ENCODE measurements around the gene MAD1L1.

The MAD1L1 gene

DNA sequence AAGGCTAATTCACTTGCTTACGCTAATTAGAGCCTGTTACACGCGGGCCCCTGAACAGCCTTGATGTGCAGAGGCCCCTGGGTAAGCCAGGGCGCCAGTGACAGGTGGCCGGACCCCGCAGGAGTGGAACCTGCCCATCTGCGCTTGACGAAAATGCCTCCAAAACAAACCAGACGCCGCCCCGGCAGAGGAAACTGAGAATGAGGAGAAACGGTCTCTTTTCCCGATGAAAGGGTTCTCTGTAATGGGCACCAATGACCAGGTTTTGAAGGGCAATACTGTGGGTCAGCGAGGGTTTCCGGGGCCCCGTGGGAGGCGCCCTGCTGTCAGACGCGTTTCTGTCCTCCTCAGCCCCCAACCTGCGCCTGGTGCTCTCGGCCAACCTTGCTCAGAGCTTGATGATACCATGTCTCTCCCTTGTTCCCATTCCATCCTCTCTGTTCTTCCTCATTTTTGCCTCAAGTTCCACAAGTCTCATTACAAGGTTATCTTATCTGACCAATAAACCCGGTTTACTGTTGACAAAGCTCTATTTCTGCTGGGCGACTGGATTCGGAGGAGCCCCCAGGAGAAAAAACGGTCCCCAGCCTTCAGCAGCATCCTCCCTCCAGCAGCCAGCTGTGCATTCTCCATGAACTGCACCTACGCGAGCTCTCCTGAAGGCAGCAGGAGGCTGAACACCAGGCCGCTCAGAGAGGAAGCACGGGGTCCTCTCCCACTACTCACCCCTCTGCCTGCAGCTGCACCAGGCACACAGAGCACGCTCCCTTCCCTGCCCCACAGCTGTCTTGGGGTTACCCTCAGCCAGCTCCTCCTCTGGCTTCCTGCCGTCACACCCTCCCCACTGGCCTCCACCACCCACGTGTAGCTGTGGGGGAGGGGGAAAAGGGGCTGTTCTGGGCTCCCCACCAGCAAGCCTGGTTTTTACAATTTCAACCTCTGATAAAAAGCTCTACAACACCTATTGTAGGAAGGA is 202.0 kb downstream of the MAD1L1 start:
- no peak for DNase-seq (ENCODE audit: low spot score)

DNA sequence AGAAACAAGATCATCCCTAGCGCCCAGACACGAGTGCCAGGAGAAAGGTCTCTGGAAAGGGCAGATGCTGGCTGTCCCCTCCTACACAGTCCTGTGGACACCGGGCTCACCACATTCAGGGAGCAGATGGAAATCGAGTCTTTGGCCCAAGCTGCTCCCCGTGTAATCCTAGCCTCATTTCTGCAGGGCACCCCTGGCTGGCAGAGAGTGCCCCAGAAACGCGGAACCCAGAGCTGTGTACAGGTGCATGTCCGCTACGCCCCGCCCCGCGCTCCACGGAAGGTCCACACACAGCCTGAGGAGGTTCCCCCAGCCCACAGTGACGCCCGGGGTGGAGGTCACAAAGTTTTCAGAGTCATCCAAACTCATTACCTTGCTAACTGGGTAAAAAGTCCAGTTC is 202.8 kb downstream of the MAD1L1 start:
- no peak for DNase-seq (ENCODE audit: low spot score)

DNA sequence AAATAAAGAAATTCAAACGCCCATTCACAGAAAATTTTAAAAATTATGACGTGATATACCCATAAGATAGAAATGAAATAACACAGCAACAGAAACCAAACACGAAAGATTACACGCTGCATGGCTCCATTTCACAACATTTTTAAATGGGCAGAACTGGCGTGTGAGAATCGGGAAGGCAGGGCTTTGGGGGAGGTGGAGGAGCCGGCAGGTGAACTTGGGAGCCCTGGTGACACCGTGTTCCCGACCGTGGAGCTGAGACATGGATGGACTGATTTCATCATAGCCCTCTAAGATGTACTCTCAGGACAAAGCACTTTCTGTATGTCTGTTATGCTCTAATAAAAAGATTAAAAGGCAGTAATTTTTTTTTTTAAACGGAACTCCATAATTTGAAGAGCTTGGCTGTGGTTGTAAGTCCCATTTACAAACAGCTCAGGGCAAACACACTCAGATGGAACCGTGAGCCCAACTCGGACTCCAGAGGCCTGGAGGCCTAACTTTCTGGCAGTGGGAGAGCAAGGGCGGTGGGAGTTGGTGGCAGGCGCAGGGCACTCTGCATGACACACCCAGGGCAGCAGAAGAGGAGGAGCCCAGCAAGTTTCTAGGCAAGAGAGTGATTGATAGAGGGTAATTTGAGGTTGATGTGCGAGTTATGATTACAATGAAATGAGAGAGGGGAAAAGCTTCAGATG is 203.4 kb downstream of the MAD1L1 start:
- DNase-seq (ENCODE audit: low spot score): no peak

DNA sequence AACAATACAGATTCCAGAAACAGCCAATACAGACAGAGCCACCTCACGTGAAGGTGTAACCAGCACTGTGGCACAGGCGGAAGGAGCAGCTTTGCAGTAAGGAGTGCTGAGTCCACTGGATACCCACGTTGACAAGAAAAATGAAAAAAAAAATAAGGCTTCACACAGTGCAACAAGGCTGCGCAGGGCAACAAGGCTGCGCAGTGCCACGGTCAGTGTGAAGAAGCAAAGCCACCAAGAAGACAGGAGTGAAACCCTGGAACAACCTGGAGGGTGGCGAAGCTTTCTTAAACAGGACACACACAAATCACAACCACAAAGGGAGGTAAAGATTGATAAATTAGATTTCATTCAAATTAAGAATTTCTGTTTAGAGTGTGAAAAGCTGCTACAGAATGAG is 204.0 kb downstream of the MAD1L1 start:
- DNase-seq (ENCODE audit: low spot score): no peak

DNA sequence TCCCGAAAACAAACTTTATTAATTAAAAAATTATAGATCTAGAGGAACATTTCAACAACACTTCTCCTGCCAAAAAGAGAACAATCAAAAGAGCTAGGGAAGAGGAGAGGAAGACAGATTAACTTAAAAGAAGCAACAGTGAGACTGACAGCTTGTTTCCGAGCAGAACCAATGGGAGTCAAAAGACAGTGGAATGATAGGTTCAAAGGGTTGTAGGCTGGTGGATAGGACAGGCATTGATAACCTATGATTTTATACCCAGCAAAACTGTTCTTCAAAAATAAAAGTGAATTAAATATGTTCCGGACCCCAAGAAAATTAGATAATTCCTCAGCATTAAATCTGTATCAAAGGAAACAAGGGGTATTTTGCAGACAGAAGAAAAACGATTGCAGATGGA is 207.6 kb downstream of the MAD1L1 start:
- no peak for DNase-seq (ENCODE audit: low spot score)

DNA sequence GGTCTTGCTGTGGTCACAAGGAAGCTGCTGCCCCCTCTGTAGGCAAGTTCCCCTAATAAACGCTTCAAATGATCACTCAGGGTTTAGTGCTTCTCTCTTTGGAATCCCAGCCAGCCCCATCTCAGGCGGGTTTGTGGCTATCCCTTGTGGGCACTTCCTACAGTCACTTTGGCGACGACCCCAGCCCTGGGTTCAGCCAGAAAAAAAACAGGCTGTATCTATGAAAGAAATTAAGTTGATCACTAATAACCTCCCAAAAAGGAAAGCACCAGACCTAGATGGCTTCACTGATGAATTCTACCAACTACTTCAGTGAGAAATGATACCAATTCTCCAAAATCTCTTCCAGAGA is 208.2 kb downstream of the MAD1L1 start:
- no peak for DNase-seq (ENCODE audit: low spot score)

DNA sequence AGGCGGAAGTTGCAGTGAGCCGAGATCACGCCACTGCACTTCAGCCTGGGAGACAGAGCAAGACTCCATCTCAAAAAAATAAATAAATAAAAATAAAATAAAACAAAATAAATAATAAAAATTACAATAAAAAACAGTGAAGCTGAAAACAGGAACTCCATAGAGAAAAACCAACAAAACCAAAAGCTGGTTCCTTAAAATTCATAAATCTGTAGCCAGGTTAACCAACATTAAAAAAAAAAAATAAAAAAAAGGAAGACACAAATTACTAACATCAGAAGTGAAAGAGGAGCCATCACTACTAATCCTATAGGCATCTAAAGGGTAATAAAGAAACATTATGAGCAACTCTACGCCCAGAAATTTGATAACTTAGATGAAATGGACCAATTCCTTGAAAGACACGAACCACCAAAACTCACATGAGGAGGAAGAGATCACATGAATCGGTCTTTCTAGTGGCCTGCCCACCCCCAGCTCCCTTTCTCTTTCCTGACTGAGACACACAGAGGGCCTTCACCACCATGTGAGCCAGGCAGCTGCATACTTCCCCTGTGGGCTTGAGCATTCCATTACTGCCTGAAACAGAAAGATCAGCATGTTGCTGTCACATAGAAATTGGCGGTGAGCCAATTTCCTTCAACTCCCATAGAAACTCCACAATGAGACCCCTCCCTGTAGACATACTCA is 208.7 kb downstream of the MAD1L1 start:
- DNase-seq (ENCODE audit: low spot score): no peak

DNA sequence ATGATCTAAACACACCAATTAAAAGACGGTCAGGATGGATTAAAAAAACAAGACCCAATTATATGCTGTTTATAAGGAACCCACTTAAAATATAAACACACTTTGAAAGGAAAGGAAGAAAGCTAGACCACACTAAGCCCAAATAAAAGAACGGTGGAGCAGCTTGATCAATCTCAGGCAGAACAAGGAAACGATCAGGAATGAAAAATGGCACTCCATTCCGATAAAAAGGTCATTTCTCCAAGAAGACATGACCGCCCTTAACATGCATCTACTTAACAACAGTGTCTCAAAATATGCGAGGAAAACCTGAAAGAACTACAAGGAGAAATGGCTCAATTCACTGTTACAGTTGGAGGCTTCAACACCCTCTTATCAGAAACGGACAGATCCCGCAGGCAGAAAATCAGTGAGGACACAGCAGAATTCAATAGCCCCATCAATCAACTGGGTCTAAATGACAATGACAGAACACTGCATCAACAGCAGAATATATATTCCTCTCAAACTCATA is 210.0 kb downstream of the MAD1L1 start:
- no peak for DNase-seq (ENCODE audit: low spot score)

DNA sequence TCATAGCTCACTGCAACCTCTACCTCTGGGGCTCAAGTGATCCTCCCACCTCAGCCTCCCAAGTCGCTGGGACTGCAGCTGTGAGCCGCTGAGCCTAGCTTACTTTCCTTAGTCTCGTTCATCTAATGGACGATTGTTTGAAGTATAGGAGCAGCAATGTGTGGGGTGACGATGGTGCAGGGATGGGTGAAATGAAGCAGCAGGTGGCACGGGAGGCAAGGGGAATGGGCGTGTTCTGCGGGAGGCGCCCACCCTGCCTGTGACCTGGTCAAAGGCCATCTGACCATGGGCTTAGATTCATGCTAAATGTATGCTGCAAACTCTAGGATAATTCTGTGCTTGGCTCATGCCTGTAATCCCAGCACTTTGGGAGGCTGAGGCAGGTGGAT is 210.7 kb downstream of the MAD1L1 start:
- no peak for DNase-seq (ENCODE audit: low spot score)

DNA sequence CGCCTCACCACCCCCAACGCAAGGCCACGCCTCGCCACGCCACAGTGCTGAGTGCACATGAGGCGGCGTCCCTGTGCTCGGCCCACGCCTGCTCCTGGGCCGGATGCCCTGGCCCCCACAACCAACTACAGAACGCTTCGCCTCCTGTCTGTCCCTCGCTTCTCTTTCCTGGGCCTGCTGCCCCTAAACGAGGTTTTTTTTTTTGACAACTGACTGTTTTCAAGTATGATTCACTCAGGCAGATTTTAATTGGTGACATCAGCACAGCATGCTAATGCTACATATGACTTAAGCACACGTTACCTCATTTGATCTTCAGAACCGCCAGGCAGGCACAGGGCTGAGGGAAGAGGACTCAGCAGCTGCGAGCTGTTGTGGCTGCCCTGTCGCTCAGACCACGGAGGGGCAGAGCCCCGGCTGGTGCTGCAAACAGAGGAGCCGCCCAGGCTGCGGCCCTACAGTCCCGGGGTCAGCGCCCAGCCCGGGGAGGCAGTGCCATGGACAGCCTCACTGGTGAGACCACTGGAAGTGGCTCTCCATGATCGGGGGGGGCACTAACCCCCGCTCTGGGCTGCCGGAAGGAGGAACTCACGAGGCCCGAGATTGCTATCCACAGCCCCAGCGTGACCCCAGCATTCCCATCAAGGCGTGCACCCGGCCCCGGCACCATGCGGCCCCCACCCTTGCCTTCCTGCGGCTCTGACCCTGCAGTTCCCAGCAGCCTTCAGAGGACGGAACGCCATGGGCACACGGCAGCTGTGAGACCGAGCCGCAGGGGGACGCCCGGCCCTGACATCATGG is 212.8 kb downstream of the MAD1L1 start:
- DNase-seq (ENCODE audit: low spot score): peak; percentile 35

DNA sequence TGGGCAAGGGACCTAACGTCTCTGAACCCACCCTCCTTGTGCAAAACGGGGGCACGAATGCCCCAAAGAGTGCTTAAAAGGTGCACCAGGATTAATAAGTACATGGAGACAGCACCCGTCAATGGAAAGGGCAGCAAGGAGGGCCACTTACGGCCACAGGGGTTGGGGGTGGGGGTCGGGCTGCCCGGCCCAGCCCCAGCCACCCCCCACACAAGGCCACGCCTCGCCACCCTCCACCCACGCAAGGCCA is 213.4 kb downstream of the MAD1L1 start:
- no peak for DNase-seq (ENCODE audit: low spot score)

DNA sequence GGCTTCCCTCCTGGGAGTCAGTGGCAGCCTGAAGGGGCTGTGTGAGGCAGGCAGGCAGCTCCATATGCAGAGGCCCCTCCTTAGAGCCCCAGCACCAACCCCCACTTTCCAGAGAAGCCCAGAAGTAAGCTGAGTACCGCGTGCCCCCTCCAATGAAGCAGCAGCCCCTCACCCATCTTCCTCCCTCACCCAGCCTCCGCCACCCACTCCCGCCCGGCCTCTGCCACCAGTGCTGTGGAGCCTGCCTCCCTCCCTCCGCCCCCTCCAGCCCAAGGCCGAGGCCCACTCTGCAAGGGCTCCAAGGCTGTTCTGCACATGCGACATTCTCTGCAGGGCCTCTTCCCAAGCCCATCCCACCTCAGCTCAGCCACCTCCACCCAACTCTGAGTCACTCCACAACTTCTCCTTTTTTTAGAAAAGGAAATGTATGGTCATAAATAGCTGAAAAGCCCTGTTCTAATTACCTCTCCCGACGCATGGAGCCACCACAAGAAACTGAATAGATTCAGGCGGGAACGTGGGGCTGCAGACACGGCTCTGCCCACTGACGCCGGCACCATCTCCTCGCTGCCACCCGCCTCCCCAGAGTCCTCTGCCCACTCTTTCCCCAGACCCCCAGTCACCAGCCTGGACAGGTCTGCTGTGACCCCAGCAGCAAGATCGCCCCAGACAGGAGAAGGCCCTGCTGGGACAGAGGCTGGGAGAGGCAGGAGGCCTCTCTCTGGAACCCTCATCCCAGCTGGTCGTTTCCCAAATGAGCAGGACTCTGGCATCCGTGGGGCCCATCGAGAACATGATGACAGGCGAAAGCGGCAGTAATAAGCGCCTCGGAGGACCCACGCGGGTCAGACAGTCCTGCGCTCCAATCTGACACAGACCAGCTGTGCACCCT is 213.9 kb downstream of the MAD1L1 start:
- no peak for DNase-seq (ENCODE audit: low spot score)

DNA sequence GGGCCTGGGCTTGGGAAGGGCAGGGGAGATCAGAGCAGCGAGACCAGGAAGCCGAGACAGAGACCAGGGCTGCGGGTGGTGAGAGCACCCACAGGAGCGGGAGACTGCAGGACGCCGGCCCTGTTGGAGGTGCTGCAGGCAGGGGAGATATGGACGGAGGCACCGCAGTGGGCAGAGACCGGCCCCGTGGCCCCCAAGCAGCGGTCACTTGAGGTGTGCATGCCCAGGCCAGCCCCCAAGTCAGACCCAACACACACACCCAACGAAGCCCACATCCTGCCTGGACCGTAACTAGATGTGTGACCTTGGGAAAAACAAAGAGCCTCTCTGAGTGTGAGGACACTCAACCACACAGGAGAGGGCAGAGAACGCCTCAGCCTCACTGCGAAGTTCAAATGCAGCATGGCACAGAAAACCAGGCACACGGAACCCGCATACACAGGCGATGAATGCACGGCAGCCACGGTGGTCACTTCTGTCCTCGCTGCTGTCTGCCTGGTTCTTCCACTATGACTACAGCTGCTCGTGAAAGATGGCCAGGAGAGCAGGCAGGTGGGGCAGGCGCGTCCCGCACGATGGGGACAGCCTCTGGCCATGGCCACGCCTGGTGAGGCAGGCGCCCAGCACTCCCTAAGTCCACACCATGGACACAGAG is 214.7 kb downstream of the MAD1L1 start:
- no peak for DNase-seq (ENCODE audit: low spot score)

DNA sequence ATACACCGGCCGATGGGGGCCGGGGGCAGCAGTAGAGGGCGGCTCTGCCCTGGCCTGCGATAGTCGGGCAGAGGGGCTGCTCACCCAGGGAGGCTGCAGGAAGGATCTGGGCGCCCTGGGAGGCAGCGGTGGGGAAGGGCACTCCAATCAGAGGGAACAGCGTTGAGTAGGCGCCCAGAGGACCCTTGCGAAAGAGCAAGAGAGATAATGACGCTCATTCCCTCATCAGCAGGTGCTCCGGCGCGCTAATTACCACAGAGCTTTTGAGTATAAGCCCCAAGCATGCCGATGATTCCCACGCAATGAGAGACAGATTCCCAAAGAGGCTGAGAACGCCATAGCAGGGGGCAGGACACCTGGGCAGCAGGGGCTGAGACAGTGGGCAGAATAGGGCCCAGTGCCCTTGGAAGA is 215.3 kb downstream of the MAD1L1 start:
- no peak for DNase-seq (ENCODE audit: low spot score)

DNA sequence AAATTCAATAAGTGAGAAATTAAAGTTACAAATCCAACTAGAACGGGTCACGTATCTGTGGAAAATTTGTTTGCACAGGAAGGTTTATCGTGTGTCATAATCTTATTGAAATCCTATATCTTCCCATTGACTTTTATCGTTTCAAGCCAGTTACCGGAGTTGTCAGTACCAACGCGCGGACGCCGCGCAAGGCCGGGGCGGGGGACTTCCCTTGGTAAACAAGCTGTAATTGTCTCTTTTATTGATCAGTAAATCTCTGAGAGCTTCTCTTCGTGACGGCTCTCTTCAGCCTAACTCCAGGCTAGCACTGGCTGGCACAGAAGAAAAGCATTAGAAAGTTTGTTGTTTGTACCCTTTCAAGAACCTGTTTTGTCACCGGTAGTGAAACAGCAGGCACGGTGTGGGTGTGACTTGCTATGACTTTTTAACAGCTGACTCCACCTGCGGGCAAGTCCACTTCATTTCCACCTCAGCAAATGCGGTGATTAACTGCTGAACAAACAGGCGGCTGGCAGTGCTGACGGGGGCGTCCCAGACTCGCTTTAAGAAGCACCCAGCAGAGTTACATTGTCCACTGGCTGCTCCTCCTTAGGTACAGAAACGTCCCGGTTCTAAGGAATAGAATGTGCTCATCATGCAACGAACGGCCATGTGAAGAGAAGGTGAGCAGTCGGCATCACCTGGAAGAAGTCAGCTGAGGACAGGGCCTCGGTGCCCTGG is 215.8 kb downstream of the MAD1L1 start:
- DNase-seq (ENCODE audit: low spot score): no peak

DNA sequence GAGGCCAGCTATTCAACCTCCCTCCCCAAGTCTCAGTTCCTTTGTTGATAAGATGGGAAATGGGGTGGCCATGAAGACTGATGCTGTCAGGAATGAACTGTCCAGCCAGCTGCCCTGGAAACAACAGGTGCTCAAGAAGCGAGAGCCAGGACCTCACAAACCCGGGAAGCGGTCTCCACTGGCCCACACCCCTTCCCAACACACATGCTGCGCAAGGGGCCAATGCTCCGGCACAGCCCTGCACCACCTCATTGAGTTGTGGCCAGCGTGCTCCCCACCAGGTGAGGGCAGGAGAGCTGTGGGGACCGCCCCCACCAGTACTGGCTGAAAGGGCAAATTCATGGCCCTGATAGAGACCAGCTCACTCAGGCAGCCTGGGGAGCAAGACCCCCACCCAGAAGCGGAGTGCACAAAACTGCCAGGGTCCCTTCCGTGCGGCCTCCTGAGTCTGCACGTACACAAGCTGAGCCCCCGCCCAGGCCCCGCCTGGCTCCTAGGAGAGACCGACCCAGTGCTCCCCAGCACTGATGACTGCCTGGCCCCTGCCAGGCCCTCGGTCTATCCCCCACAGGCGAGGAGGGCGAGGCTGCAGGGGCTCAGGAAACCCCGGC is 216.6 kb downstream of the MAD1L1 start:
- no peak for DNase-seq (ENCODE audit: low spot score)

DNA sequence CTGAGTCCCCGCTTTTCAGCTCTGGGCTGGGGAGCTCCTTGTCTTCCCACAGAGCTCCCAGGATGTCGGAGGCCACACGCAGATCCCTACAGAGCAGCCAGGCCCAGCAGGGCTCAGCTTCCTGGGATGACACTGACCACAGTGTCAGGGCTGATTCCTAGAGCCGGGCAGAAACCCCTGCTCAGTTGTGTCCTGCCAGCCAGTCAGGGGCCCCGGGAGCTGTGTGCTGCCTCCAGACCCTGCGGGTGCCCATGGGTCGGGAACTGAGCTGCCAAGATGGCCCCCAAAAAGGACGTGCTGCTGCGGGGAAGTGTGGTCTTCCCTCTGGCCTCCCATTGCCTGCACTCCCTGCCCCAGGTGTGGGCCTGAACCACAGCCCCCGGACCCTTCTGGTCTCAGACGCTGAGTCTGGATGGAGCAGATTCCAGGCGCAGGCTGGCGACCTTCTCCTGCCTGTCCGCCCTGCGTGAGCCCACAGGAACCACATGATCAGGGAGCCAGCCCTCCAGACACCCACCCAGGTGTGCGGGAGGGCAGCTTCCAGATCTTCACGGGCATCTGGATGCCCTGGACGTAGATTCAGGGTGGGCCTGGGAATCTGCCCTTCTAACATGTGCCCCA is 217.4 kb downstream of the MAD1L1 start:
- no peak for DNase-seq (ENCODE audit: low spot score)

DNA sequence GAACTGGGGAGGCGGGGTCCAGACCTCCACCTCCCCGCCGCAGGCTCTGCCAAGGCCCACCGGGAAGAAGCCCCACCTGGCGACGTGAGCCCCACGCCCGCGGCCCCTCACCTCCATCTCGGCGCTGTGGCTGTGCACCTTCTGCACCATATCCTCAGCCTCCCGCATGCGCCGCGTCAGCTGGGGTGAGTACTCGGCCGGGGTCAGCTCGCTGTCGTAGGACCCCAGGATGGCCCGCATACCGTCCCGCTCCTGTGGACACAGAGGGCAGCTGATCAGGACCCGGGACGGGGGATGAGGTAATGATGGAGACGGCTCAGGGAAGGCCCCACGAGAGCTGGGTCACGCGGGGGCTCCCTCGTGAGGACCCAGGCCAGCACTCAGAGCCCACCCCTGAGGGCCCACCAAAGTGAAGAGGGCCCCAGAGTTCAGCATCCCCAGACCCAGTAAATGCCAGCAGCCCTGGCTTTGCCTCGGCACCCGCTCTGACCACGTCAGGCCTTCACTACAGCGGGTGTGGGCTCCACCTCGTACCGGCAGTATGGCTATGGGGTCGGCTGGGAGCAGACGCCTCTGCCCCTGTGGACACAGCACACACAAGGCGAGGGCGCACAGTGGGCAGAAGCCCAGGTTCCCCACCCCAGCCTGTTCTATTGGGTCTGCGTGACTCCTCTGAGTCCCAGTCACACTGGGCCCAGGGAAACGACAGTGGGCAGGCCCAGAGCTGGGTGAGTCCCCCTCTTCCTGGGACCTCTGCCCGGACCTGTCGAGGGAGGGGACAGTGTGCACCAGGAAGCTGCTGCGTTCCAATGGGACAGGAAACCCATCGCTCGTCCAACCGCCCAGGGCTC is 218.1 kb downstream of the MAD1L1 start:
- no peak for DNase-seq (ENCODE audit: low spot score)
